NB4 (cell line): Measurements from ENCODE around the gene SERPINB7.

ENCODE experiments used
- DNase-seq: peaks from one replicate; pipeline ENCODE4 v3.0.0; 2010; ENCODE audit warnings: low read depth
- H3K4me3 ChIP-seq: one replicate; pipeline ENCODE4 v1.5.1; 2011; ENCODE audit warnings: mild to moderate bottlenecking, low read depth, low read length, moderate library complexity
- CTCF ChIP-seq: IDR thresholded peaks from one replicate; pipeline ENCODE4 v1.5.1; 2012; ENCODE audit warnings: low read depth, low read length
- MYC ChIP-seq: IDR thresholded peaks from 2 replicates; pipeline ENCODE4 v1.6.1; 2011; ENCODE audit warnings: low read depth, low read length
- POLR2A ChIP-seq: IDR thresholded peaks from 2 replicates; pipeline ENCODE4 v1.6.1; 2011; ENCODE audit warnings: mild to moderate bottlenecking; ENCODE audit not compliant: insufficient read length; ENCODE audit errors: extremely low read depth
- TF ChIP-seq, protein P1 (sequence below): IDR thresholded peaks from 2 replicates; pipeline ENCODE4 v1.6.1; 2011; ENCODE audit warnings: low read depth, low read length

SERPINB7 gene

GRCh38 chr18:63774511-63774910, 707 bp upstream of the SERPINB7 start:
- H3K4me3 ChIP-seq = no peak overlapping the region
- DNase-seq = no peak
- TF ChIP-seq POLR2A (no peak), CTCF (no peak), MYC (no peak)
- TF ChIP-seq, protein P1, sequence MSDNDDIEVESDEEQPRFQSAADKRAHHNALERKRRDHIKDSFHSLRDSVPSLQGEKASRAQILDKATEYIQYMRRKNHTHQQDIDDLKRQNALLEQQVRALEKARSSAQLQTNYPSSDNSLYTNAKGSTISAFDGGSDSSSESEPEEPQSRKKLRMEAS = no peak

- H3K4me3 ChIP-seq = no peak overlapping the region
- TF ChIP-seq MYC (no peak), CTCF (no peak), POLR2A (no peak)
- TF ChIP-seq, protein P1 = no peak
- no peak for DNase-seq
Observed at GRCh38 chr18:63779386-63779785, 4.2 kb downstream of the SERPINB7 start.

GRCh38 chr18:63783394-63783793, 8.2 kb downstream of the SERPINB7 start:
- TF ChIP-seq CTCF = no peak
- TF ChIP-seq, protein P1 = no peak
- no peak for TF ChIP-seq MYC
- no peak for TF ChIP-seq POLR2A
- DNase-seq = peak; percentile 25
- no peak overlapping the region for H3K4me3 ChIP-seq

DNA sequence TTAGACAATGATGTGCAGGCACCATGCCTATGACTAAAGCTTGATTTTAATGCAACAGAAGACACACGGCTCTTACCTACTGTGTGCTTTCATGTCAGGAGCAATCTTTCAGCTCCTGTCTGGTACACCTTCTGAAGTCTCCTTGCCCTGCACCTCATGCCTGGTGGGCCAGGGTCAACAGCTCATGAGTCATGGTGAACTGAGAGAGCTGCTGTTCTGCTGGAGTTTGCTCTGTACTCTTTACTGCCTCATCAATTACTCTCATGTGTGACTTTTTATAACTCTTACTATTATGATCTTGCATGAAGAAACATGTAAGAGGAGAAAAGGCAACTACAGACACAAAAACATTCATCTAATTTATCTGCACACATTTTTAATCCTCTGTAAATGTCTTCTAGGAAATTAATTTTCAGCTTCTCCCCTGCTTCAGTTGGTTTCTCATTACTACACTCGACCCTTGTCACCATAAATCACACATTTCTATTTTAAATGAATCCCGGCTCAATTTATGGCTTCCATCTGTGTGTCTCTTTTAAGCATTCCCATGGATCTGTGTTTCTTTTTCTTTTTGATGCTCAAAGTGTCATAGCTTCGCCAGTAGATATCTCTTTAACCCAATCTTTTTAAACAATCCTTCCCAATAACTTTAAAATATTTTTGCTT, 9.7 kb downstream of the SERPINB7 start:
- TF ChIP-seq MYC (no peak), POLR2A (no peak), CTCF (no peak)
- TF ChIP-seq, protein P1 = no peak
- H3K4me3 ChIP-seq = no peak overlapping the region
- DNase-seq = no peak

DNA sequence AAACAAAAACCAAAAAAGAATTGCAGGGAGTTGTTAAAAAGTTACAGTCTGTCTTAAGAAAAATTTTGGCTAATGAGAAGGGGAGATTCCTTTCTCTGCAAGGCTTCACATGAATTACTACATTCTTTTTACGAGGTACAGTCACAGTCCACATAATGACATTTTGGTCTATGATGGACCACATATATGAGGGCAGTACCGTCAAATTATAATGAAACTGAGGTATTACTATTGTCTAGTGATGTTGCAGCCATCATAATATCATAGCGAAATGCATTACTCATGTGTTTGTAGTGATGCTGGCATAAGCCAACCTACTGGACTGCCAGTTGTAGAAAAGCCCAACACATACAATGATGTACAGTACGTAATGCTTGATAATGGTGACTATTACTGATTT, 12.5 kb downstream of the SERPINB7 start:
- H3K4me3 ChIP-seq = no peak overlapping the region
- peak; percentile 62 for DNase-seq
- TF ChIP-seq MYC (no peak), POLR2A (no peak), CTCF (no peak)
- TF ChIP-seq, protein P1 = no peak
